ENCODE data around the gene INSIG1.

DNA sequence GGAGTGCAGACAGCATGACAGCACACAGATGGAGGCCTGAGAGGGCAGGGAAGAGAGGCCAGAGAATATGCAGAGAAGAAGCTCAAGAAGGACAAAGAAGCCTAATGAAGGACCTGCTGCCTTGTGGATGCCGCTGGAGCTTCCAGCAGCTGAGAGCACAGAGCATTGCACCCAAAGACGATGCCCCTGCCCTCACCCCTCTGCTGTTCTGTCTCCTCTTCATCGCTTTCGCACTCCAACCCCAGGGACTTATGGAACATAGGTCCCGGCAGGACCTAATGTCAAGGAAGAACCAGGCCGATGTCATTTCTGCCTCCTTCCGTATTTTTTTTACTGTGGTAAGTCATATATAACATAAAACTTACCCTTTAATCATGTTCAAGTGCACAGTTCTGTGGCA is 12.3 kb upstream of the INSIG1 start:
- TF ChIP-seq, protein P1, sequence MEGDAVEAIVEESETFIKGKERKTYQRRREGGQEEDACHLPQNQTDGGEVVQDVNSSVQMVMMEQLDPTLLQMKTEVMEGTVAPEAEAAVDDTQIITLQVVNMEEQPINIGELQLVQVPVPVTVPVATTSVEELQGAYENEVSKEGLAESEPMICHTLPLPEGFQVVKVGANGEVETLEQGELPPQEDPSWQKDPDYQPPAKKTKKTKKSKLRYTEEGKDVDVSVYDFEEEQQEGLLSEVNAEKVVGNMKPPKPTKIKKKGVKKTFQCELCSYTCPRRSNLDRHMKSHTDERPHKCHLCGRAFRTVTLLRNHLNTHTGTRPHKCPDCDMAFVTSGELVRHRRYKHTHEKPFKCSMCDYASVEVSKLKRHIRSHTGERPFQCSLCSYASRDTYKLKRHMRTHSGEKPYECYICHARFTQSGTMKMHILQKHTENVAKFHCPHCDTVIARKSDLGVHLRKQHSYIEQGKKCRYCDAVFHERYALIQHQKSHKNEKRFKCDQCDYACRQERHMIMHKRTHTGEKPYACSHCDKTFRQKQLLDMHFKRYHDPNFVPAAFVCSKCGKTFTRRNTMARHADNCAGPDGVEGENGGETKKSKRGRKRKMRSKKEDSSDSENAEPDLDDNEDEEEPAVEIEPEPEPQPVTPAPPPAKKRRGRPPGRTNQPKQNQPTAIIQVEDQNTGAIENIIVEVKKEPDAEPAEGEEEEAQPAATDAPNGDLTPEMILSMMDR (IDR thresholded peaks at IDR 0.05; ENCODE audit: borderline replicate concordance, extremely low read depth, low read length, poor library complexity, severe bottlenecking), result no peak
- no peak for TF ChIP-seq EZH2 (IDR thresholded peaks at IDR 0.05; ENCODE audit: borderline replicate concordance, low read depth, low read length, severe bottlenecking)

Data from DND-41 (cell line).